B cell (primary cell): Measurements from ENCODE around the gene TMPRSS9. TPM values are rescaled to one million over a fixed set of nuclear protein-coding genes. Genes with fewer than 3 reads are reported as not detected.
"Not testable (repeated sequence)": the region's sequence is repeated elsewhere in the genome, so short reads cannot be mapped to it uniquely, and the experiment has no call there.

Source experiments
- ATAC-seq: fragments of 200-7000 bp; cut with Tn5 transposase; one replicate; pipeline ENCODE4 v1.10.0; 2021; ENCODE audit warnings: low read depth, mild to moderate bottlenecking, moderate number of reproducible peaks, moderate library complexity
- CTCF ChIA-PET: fragments of 350-600 bp; sonication (Branson Sonifier 250); formaldehyde crosslinking; loops from one replicate; lab custom pipeline; 2021; ENCODE audit warnings: antibody characterized with exemption, inconsistent platforms; lab: Charles Lee
- POLR2A ChIA-PET: fragments of 350-600 bp; sonication (Branson Sonifier 250); formaldehyde crosslinking; loops from one replicate; lab custom pipeline; 2021; ENCODE audit warnings: antibody characterized with exemption; lab: Charles Lee
- DNase-seq: peaks from one replicate; pipeline ENCODE4 v3.0.0; 2013
- H2AFZ ChIP-seq: 2 replicates; pipeline ENCODE4 v1.6.1; 2012; ENCODE audit warnings: mild to moderate bottlenecking, low read depth, low read length; ENCODE audit not compliant: insufficient read depth, poor library complexity, severe bottlenecking
- H3K27ac ChIP-seq, 2 donors: 1 replicate in 1 of 2; 2 replicates in 1 of 2; pipeline ENCODE4 v1.5.1; 2012 to 2013; ENCODE audit warnings: low read length in 2 of 2, mild to moderate bottlenecking in 2 of 2, moderate library complexity in 1 of 2
- H3K27me3 ChIP-seq, 4 experiments: fragments of 200-600 bp in 1 of 4; sonication (generic) in 1 of 4; replicated peaks in 1 of 4; 1 replicate in 2 of 4; 2 replicates in 2 of 4; pipeline versions ENCODE4 v1.6.1 to v1.7.0; 2013 to 2016; ENCODE audit warnings: low read length in 3 of 4, mild to moderate bottlenecking in 2 of 4, mixed read lengths in 1 of 4, moderate library complexity in 1 of 4; ENCODE audit not compliant: insufficient read depth in 4 of 4, control insufficient read depth in 3 of 4; ENCODE audit errors: control extremely low read depth in 1 of 4
- H3K36me3 ChIP-seq, 2 experiments: replicated peaks in 1 of 2; 1 replicate in 1 of 2; 2 replicates in 1 of 2; pipeline versions ENCODE4 v1.6.1 to v1.7.1; 2013; ENCODE audit warnings: low read length in 1 of 2; ENCODE audit not compliant: insufficient read depth in 2 of 2, control insufficient read depth in 1 of 2; ENCODE audit errors: control extremely low read depth in 1 of 2, extremely low read depth in 1 of 2
- H3K4me1 ChIP-seq, 2 donors: fragments of 200-600 bp in 1 of 2; sonication (generic) in 1 of 2; 1 replicate in 1 of 2; 2 replicates in 1 of 2; pipeline versions ENCODE4 v1.5.1 to v1.6.1; 2013 to 2017; ENCODE audit warnings: low read length in 2 of 2; ENCODE audit not compliant: control insufficient read depth in 2 of 2, insufficient read depth in 2 of 2
- H3K4me2 ChIP-seq: replicated peaks from 2 replicates; pipeline ENCODE3; 2012; ENCODE audit warnings: mild to moderate bottlenecking, low read depth, low read length; ENCODE audit not compliant: poor library complexity, severe bottlenecking
- H3K4me3 ChIP-seq, 5 experiments: fragments of 200-600 bp in 1 of 5; sonication (generic) in 1 of 5; 1 replicate in 3 of 5; 2 replicates in 2 of 5; pipeline versions ENCODE4 v1.5.1 to v1.7.0; 2011 to 2016; ENCODE audit warnings: low read length in 4 of 5, mild to moderate bottlenecking in 4 of 5, low read depth in 2 of 5, control low read depth in 1 of 5, moderate library complexity in 1 of 5; ENCODE audit not compliant: insufficient read depth in 1 of 5; ENCODE audit errors: control extremely low read depth in 1 of 5, extremely low read depth in 1 of 5
- H3K79me2 ChIP-seq: fragments of 200-600 bp; sonication (generic); one replicate; pipeline ENCODE4 v1.6.0; 2016; ENCODE audit warnings: low read length; ENCODE audit not compliant: control insufficient read depth, insufficient read depth
- H3K9ac ChIP-seq: fragments of 200-600 bp; sonication (generic); 2 replicates; pipeline ENCODE4 v1.6.1; 2017; ENCODE audit warnings: mild to moderate bottlenecking, low read length, moderate library complexity
- H3K9me3 ChIP-seq, 3 donors: one replicate each; pipeline versions ENCODE4 v1.6.1 to v1.7.1; 2013; ENCODE audit warnings: low read length in 2 of 3; ENCODE audit not compliant: control insufficient read depth in 2 of 3, insufficient read depth in 1 of 3; ENCODE audit errors: control extremely low read depth in 1 of 3
- H4K20me1 ChIP-seq: 2 replicates; pipeline ENCODE4 v1.6.0; 2012; ENCODE audit warnings: mild to moderate bottlenecking, low read length; ENCODE audit not compliant: insufficient read depth, control insufficient read depth, poor library complexity, severe bottlenecking
- H3K27ac Mint-ChIP-seq: one replicate; pipeline ENCODE4 v1.8.0; 2021; ENCODE audit warnings: mixed read lengths
- H3K27me3 Mint-ChIP-seq: one replicate; pipeline ENCODE4 v1.8.0; 2021; ENCODE audit warnings: mixed read lengths
- H3K4me1 Mint-ChIP-seq: one replicate; pipeline ENCODE4 v1.8.0; 2021; ENCODE audit warnings: mixed read lengths
- H3K4me3 Mint-ChIP-seq: one replicate; pipeline ENCODE4 v1.8.0; 2021; ENCODE audit warnings: mixed read lengths
- H3K9me3 Mint-ChIP-seq: one replicate; pipeline ENCODE4 v1.8.0; 2022; ENCODE audit warnings: mixed read lengths; ENCODE audit not compliant: insufficient read depth
- EZH2 ChIP-seq: IDR thresholded peaks from 2 replicates; pipeline ENCODE4 v1.6.1; 2012; ENCODE audit warnings: borderline replicate concordance, low read depth, mild to moderate bottlenecking, moderate library complexity, low read length; ENCODE audit not compliant: insufficient read depth, poor library complexity, severe bottlenecking
- WGBS: methylation state at CpG from one replicate; pipeline ENCODE4 v1.1.5; 2013; ENCODE audit warnings: missing lambda C conversion rate; ENCODE audit not compliant: insufficient coverage; 5-methylcytosine and 5-hydroxymethylcytosine counted together
- intact Hi-C: fragments of 100-400 bp; cut with micrococcal nuclease; formaldehyde crosslinking; loops from one replicate; pipeline ENCODE4 v1.10.0; 2022
- polyA plus RNA-seq: library from polyadenylated mRNA; depleted of rRNA; stranded (reverse); fragments of >200 nt; gene quantifications from 2 replicates; pipeline ENCODE4 v1.2.3, GENCODE V29; 2012
- total RNA-seq, 2 donors: library from RNA; stranded (reverse); fragments of 120-200 nt in 1 of 2; gene quantifications; 1 replicate in 1 of 2; 2 replicates in 1 of 2; pipeline versions ENCODE4 v1.2.3 to v1.2.4, GENCODE V29; 2013 to 2022
- TF ChIP-seq, protein P1 (sequence below): fragments of 200-600 bp; IDR thresholded peaks from one replicate; pipeline ENCODE4 v1.8.0; 2022; ENCODE audit warnings: antibody characterized with exemption, mild to moderate bottlenecking

TMPRSS9 gene
- total and polyA plus RNA-seq, 2 donors (not counting 1 experiment from before 2014, with no cell fraction given), result not detected

DNA sequence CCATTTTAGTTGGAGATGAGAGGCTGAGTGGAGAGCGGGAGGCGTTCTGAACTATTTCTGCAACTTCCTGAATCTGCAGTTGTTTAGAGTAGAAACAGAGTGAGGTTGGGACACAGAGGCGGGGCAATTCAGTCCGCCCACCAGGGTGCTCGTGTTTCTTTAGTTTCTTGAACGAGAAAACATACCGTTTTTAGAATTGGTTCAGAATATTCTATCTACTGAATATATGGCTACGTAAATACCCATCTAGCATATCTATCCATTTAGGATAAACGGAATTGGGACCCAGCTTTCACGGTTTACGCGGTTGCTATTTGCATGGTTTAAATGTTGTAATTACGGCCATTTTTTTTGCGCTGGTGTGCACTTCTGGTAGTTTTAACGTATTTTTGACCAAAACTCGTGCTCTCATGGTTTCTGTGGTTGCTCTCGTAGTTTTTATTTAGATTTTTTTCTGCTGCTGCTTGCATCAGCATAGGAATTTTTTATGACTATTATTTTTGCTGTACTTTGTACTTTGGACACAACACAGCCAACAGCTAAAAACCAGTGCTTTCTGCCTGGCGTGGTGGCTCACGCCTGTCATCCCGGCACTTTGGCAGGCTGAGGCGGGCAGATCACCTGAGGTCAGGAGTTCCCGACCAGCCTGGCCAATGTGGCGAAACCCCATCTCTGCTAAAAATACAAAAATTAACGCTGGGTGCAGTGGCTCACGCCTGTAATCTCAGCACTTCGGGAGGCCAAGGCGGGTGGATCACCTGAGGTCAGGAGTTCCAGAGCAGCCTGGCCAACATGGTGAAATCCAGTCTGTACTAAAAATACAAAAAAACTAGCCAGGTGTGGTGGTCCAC is 34.6 kb downstream of the TMPRSS9 start:
- Histone ChIP-seq H3K9me3 (no peaks in the 10 kb centered on the region), H3K27ac (peak overlapping the region in 1 of 2 donors; percentile 15), H2AFZ (peak overlapping the region; percentile 58), H3K27me3 (no peaks in the 10 kb centered on the region), H4K20me1 (no peaks in the 10 kb centered on the region), H3K79me2 (no peaks in the 10 kb centered on the region), H3K4me1 (peaks cover 16 to 31% of the 10 kb centered on the region in 2 donors), H3K9ac (peak overlapping the region; percentile 45), H3K4me3 (peak overlapping the region in 4 of 5 experiments; percentile 26 to 57 (median 32)), H3K4me2 (peak overlapping the region; percentile 68), H3K36me3 (no peaks in the 10 kb centered on the region)
- Mint-ChIP-seq H3K4me1 (peaks cover 31% of the 10 kb centered on the region), H3K9me3 (no peaks in the 10 kb centered on the region), H3K27ac (peak overlapping the region; percentile 89), H3K27me3 (no peaks in the 10 kb centered on the region), H3K4me3 (peak overlapping the region; percentile 84)
- 39% methylated on average over 15 of the region's 27 CpGs for WGBS
- DNase-seq (peak; percentile 69), ATAC-seq (peak; percentile 84)
- no peak for TF ChIP-seq EZH2
- TF ChIP-seq, protein P1, sequence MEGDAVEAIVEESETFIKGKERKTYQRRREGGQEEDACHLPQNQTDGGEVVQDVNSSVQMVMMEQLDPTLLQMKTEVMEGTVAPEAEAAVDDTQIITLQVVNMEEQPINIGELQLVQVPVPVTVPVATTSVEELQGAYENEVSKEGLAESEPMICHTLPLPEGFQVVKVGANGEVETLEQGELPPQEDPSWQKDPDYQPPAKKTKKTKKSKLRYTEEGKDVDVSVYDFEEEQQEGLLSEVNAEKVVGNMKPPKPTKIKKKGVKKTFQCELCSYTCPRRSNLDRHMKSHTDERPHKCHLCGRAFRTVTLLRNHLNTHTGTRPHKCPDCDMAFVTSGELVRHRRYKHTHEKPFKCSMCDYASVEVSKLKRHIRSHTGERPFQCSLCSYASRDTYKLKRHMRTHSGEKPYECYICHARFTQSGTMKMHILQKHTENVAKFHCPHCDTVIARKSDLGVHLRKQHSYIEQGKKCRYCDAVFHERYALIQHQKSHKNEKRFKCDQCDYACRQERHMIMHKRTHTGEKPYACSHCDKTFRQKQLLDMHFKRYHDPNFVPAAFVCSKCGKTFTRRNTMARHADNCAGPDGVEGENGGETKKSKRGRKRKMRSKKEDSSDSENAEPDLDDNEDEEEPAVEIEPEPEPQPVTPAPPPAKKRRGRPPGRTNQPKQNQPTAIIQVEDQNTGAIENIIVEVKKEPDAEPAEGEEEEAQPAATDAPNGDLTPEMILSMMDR, result no peak
- ChIA-PET CTCF (interaction anchor here (0.6 to 5.7 kb wide), 19 partner anchors 11 to 497 kb away, joined by 3 to 58 read pairs (median 7); partner anchors contain the start of genes LMNB2, LSM7, PLEKHJ1 and SPPL2B), POLR2A (interaction anchor here (0.6 to 2.2 kb wide), 11 partner anchors 10 to 168 kb away, joined by 3 to 8 read pairs (median 4); no protein-coding TSS in a partner anchor)
- intact Hi-C loops, result loop anchor here (1.0 to 10.0 kb wide), 3 partner anchors 62 to 242 kb away; partner anchors contain the start of gene AP3D1

DNA sequence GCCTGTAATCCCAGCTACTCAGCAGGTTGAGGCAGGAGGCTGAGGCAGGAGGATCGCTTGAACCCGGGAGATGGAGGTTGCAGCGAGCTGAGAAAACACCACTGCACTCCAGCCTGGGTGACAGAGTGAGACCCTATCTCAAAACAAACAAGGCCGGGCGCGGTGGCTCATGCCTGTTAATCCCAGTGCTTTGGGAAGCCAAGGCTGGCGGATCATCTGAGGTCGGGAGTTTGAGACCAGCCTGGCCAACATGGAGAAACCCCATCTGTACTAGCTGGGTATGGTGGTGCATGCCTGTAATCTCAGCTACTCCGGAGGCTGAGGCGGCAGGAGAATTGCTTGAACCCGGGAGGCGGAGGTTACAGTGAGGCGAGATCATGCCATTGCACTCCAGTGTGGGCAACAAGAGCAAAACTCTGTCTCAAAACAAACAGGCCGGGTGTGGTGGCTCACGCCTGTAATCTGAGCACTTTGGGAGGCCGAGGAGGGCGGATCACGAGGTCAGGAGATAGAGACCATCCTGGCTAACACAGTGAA is 35.3 kb downstream of the TMPRSS9 start:
- ChIA-PET POLR2A (interaction anchor here (0.7 kb wide), 1 partner anchor 77 kb away, joined by 3 read pairs; no protein-coding TSS in a partner anchor), CTCF (interaction anchor here (1.5 to 5.7 kb wide), 3 partner anchors 28 to 241 kb away, joined by 7 to 58 read pairs (median 12); no protein-coding TSS in a partner anchor)
- Mint-ChIP-seq H3K4me3 (peak overlapping the region; percentile 84), H3K4me1 (peaks cover 29% of the 10 kb centered on the region), H3K27ac (peak overlapping the region; percentile 89)
- H3K4me1 ChIP-seq, result peaks cover 16 to 31% of the 10 kb centered on the region in 2 donors
- intact Hi-C loops, result loop anchor here (10.0 kb wide), 1 partner anchor 219 kb away; no protein-coding TSS in a partner anchor
- ATAC-seq, H3K9ac ChIP-seq, H3K27me3 ChIP-seq, H3K4me2 ChIP-seq, H3K36me3 ChIP-seq, H3K4me3 ChIP-seq, H3K79me2 ChIP-seq, H4K20me1 ChIP-seq, H3K9me3 ChIP-seq, H3K27ac ChIP-seq, H3K27me3 Mint-ChIP-seq, H3K9me3 Mint-ChIP-seq, DNase-seq, H2AFZ ChIP-seq: not testable (repeated sequence)
- WGBS, result 98% methylated on average over 18 of the region's 18 CpGs

DNA sequence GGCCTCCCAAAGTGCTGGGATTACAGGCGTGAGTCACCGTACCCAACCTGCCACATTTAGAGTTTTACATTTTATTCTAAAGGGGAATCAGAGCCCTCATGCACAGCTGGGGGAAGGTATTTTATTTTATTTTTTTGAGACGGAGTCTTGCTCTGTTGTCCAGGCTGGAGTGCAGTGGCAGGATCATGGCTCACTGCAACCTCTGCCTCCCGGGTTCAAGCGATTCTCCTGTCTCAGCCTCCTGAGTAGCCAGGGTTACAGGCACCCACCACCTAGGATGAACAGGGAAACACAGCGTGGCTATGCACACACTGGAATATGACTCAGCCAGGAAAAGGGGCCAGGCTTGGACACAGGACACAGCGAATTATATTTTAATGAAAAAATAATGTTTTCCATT is 37.1 kb downstream of the TMPRSS9 start:
- DNase-seq, H3K4me3 Mint-ChIP-seq, H3K9me3 ChIP-seq, H3K79me2 ChIP-seq, CTCF ChIA-PET, H3K4me3 ChIP-seq, H3K9ac ChIP-seq, H4K20me1 ChIP-seq, H3K27ac ChIP-seq, H3K4me2 ChIP-seq, H2AFZ ChIP-seq, H3K36me3 ChIP-seq, H3K9me3 Mint-ChIP-seq, POLR2A ChIA-PET, H3K27me3 ChIP-seq, H3K27me3 Mint-ChIP-seq, H3K27ac Mint-ChIP-seq, ATAC-seq: not testable (repeated sequence)
- H3K4me1 Mint-ChIP-seq, result peaks cover 24% of the 10 kb centered on the region
- H3K4me1 ChIP-seq, result peaks cover 13 to 22% of the 10 kb centered on the region in 2 donors
- 97% methylated on average over 5 of the region's 7 CpGs for WGBS
- intact Hi-C loops, result loop anchor here (10.0 kb wide), 1 partner anchor 218 kb away; no protein-coding TSS in a partner anchor
